Measurements from ENCODE around the gene DPP10.

DPP10 gene

DNA sequence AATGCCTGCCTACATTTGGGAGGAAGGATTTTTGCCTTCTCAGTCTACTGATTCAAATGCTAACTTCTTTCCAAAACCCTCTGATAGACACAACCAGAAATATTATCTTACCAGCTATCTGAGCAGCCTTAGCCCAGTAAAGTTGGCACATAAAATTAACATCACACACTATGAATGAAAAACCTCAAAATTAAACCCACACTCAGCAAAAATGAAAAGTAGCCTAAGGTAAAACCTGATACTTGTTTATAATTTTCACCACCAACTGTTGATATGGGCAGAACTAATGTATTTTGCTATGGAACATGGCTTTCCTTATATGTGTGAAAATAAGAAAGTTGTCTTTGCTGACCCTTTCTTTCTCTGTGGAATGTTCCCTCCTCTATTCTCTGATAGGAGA lies 226.0 kb downstream of the DPP10 start:
- Histone ChIP-seq H3K27me3 (replicated peaks; ENCODE audit: control insufficient read depth, insufficient read depth, low read length) (no peaks in the 10 kb centered on the region), H3K9ac (ENCODE audit: low read length) (no peak overlapping the region), H3K4me3 (ENCODE audit: low read length) (no peak overlapping the region), H3K9me3 (ENCODE audit: control insufficient read depth, low read length) (no peaks in the 10 kb centered on the region), H3K4me1 (ENCODE audit: control insufficient read depth, insufficient read depth, low read length) (no peaks in the 10 kb centered on the region), H3K36me3 (ENCODE audit: control insufficient read depth, insufficient read depth, low read length, severe bottlenecking) (no peaks in the 10 kb centered on the region)
- no peak for DNase-seq (ENCODE audit: low read depth)

DNA sequence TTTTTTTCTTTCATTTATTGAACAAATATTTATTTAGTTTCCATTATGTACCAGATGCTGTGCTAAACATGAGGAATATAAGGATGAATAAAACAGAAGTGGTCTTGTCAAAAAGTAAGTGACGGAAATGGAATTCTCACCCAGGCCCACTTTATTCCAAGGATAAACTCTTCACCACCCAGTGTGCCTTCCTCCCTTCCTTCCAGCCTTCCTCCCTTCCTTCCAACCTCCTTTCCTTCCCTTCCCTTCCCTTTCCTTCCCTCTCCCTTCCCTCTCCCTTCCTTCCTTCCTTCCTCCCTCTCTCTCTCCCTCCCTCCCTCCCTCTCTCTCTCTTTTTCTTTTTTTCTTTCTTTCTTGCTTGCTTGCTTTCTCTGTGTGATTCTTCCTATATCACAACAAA lies 240.8 kb downstream of the DPP10 start:
- Histone ChIP-seq H3K27me3 (replicated peaks; ENCODE audit: control insufficient read depth, insufficient read depth, low read length) (no peaks in the 10 kb centered on the region), H3K36me3 (ENCODE audit: control insufficient read depth, insufficient read depth, low read length, severe bottlenecking) (no peaks in the 10 kb centered on the region), H3K4me1 (ENCODE audit: control insufficient read depth, insufficient read depth, low read length) (no peaks in the 10 kb centered on the region), H3K4me3 (ENCODE audit: low read length) (no peak overlapping the region), H3K9ac (ENCODE audit: low read length) (no peak overlapping the region), H3K9me3 (ENCODE audit: control insufficient read depth, low read length) (no peaks in the 10 kb centered on the region)
- DNase-seq (ENCODE audit: low read depth): no peak

- Histone ChIP-seq H3K4me1 (ENCODE audit: control insufficient read depth, insufficient read depth, low read length) (no peaks in the 10 kb centered on the region), H3K9me3 (ENCODE audit: control insufficient read depth, low read length) (no peaks in the 10 kb centered on the region), H3K27me3 (replicated peaks; ENCODE audit: control insufficient read depth, insufficient read depth, low read length) (no peaks in the 10 kb centered on the region), H3K9ac (ENCODE audit: low read length) (no peak overlapping the region), H3K36me3 (ENCODE audit: control insufficient read depth, insufficient read depth, low read length, severe bottlenecking) (no peaks in the 10 kb centered on the region), H3K4me3 (ENCODE audit: low read length) (no peak overlapping the region)
- no peak for DNase-seq (ENCODE audit: low read depth)
Measured at GRCh38 chr2:114684403-114684802, 242.0 kb downstream of the DPP10 start.

- H3K4me3 ChIP-seq (ENCODE audit: low read length): no peak overlapping the region
- H3K9ac ChIP-seq (ENCODE audit: low read length): no peak overlapping the region
- no peaks in the 10 kb centered on the region for H3K4me1 ChIP-seq (ENCODE audit: control insufficient read depth, insufficient read depth, low read length)
- H3K36me3 ChIP-seq (ENCODE audit: control insufficient read depth, insufficient read depth, low read length, severe bottlenecking): no peaks in the 10 kb centered on the region
- H3K9me3 ChIP-seq (ENCODE audit: control insufficient read depth, low read length): no peaks in the 10 kb centered on the region
- H3K27me3 ChIP-seq (replicated peaks; ENCODE audit: control insufficient read depth, insufficient read depth, low read length): no peaks in the 10 kb centered on the region
- no peak for DNase-seq (ENCODE audit: low read depth)
Measured at GRCh38 chr2:114685102-114685501, 242.7 kb downstream of the DPP10 start.

DNA sequence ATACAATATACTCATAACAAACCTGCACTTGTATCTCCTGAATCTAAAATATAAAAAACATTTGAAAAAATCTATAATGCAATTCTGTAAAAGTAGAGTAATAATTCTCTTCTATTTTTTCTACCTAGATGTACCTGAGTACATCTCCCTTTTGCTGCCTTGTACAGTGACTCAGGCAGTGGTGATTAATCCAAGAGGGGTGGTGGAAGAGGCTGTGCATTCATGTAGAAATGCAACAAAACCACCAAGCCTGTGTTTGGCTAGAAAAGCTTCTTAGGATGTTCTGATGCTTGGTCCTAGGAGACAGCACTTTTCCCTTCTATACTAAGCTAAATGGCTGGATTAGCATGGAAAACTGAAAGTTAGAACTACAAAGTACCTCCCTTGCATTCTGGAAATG lies 245.8 kb downstream of the DPP10 start:
- H3K4me1 ChIP-seq (ENCODE audit: control insufficient read depth, insufficient read depth, low read length): no peaks in the 10 kb centered on the region
- no peak overlapping the region for H3K9ac ChIP-seq (ENCODE audit: low read length)
- no peaks in the 10 kb centered on the region for H3K27me3 ChIP-seq (replicated peaks; ENCODE audit: control insufficient read depth, insufficient read depth, low read length)
- H3K4me3 ChIP-seq (ENCODE audit: low read length): no peak overlapping the region
- DNase-seq (ENCODE audit: low read depth): no peak
- H3K9me3 ChIP-seq (ENCODE audit: control insufficient read depth, low read length): no peaks in the 10 kb centered on the region
- no peaks in the 10 kb centered on the region for H3K36me3 ChIP-seq (ENCODE audit: control insufficient read depth, insufficient read depth, low read length, severe bottlenecking)

DNA sequence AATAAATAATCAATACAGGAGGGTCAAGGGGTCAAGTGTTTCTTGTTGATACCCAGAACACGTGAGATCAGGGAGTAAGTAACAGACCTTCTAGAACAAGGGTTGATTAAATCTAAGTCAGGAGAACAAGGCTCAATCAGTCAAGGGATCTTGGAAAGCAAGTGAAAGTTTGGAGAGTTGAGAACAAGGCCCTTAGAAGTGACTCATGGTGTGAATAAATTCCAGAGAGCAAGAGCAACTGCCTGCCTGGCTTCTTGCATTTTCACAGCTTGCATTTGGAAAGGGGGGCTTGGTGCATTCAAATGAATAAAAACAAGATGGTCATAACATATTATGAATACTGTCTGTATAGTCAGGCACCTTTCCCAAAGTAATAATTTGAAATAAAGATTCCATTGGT lies 256.1 kb downstream of the DPP10 start:
- H3K36me3 ChIP-seq (ENCODE audit: control insufficient read depth, insufficient read depth, low read length, severe bottlenecking): no peaks in the 10 kb centered on the region
- no peak overlapping the region for H3K4me3 ChIP-seq (ENCODE audit: low read length)
- H3K4me1 ChIP-seq (ENCODE audit: control insufficient read depth, insufficient read depth, low read length): no peaks in the 10 kb centered on the region
- no peak overlapping the region for H3K9ac ChIP-seq (ENCODE audit: low read length)
- no peak for DNase-seq (ENCODE audit: low read depth)
- no peaks in the 10 kb centered on the region for H3K27me3 ChIP-seq (replicated peaks; ENCODE audit: control insufficient read depth, insufficient read depth, low read length)
- H3K9me3 ChIP-seq (ENCODE audit: control insufficient read depth, low read length): no peaks in the 10 kb centered on the region

DNA sequence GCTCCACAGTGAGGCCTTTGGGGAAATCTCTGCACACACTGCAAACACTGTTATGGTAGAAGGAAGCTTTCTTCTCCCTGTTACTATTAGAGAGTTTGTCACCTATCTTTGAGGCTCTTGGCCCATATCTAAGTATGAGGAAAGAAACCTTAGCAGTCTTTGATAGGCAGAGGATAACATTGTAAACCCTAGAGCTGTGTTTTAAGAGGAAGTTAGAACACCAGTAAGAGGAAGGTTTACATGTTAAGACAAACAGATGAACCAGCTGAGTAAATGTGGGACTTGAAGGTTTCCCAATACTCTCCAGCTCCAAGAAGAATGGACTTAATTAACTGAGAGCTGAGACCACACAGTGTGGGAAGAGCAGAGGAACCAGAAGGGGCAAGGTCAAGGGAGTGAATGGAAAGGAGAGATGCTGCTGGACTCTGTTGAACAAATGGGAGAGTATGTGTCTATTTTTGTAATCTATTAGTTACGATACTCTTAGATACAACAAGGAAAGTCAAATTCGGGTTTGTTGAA lies 257.0 kb downstream of the DPP10 start:
- Histone ChIP-seq H3K9ac (ENCODE audit: low read length) (no peak overlapping the region), H3K4me1 (ENCODE audit: control insufficient read depth, insufficient read depth, low read length) (no peaks in the 10 kb centered on the region), H3K27me3 (replicated peaks; ENCODE audit: control insufficient read depth, insufficient read depth, low read length) (no peaks in the 10 kb centered on the region), H3K4me3 (ENCODE audit: low read length) (no peak overlapping the region), H3K9me3 (ENCODE audit: control insufficient read depth, low read length) (no peaks in the 10 kb centered on the region), H3K36me3 (ENCODE audit: control insufficient read depth, insufficient read depth, low read length, severe bottlenecking) (no peaks in the 10 kb centered on the region)
- DNase-seq (ENCODE audit: low read depth): no peak

GRCh38 chr2:114700440-114700839 lies 258.0 kb downstream of the DPP10 start:
- H3K36me3 ChIP-seq (ENCODE audit: control insufficient read depth, insufficient read depth, low read length, severe bottlenecking): no peaks in the 10 kb centered on the region
- no peak overlapping the region for H3K4me3 ChIP-seq (ENCODE audit: low read length)
- no peaks in the 10 kb centered on the region for H3K9me3 ChIP-seq (ENCODE audit: control insufficient read depth, low read length)
- no peaks in the 10 kb centered on the region for H3K4me1 ChIP-seq (ENCODE audit: control insufficient read depth, insufficient read depth, low read length)
- no peak for DNase-seq (ENCODE audit: low read depth)
- no peaks in the 10 kb centered on the region for H3K27me3 ChIP-seq (replicated peaks; ENCODE audit: control insufficient read depth, insufficient read depth, low read length)
- H3K9ac ChIP-seq (ENCODE audit: low read length): no peak overlapping the region

GRCh38 chr2:114709936-114710850 lies 267.8 kb downstream of the DPP10 start:
- Histone ChIP-seq H3K4me3 (ENCODE audit: low read length) (no peak overlapping the region), H3K4me1 (ENCODE audit: control insufficient read depth, insufficient read depth, low read length) (no peaks in the 10 kb centered on the region), H3K36me3 (ENCODE audit: control insufficient read depth, insufficient read depth, low read length, severe bottlenecking) (no peaks in the 10 kb centered on the region), H3K9me3 (ENCODE audit: control insufficient read depth, low read length) (no peaks in the 10 kb centered on the region), H3K9ac (ENCODE audit: low read length) (no peak overlapping the region), H3K27me3 (replicated peaks; ENCODE audit: control insufficient read depth, insufficient read depth, low read length) (no peaks in the 10 kb centered on the region)
- no peak for DNase-seq (ENCODE audit: low read depth)

DNA sequence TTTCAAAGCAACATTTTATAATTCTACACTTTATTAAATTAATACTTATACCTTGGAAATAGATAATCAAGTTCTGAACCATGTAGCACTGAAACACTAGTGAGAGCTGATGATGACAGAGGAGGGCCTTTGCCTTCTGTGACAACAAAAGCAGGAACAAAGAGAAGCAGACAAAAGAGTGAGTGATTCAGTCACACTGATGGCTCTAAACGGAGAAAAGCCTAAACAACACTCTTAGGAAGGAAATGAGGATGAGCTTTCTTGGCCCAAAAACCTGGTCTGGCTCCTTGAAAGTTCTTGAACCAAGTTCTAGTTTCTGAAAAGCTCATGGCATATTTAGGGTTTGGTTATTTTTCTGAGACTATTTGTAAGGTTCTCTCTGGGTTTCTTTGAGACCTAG lies 271.9 kb downstream of the DPP10 start:
- H3K36me3 ChIP-seq (ENCODE audit: control insufficient read depth, insufficient read depth, low read length, severe bottlenecking): no peaks in the 10 kb centered on the region
- no peaks in the 10 kb centered on the region for H3K9me3 ChIP-seq (ENCODE audit: control insufficient read depth, low read length)
- no peak overlapping the region for H3K4me3 ChIP-seq (ENCODE audit: low read length)
- no peak for DNase-seq (ENCODE audit: low read depth)
- no peak overlapping the region for H3K9ac ChIP-seq (ENCODE audit: low read length)
- no peaks in the 10 kb centered on the region for H3K4me1 ChIP-seq (ENCODE audit: control insufficient read depth, insufficient read depth, low read length)
- no peaks in the 10 kb centered on the region for H3K27me3 ChIP-seq (replicated peaks; ENCODE audit: control insufficient read depth, insufficient read depth, low read length)

DNA sequence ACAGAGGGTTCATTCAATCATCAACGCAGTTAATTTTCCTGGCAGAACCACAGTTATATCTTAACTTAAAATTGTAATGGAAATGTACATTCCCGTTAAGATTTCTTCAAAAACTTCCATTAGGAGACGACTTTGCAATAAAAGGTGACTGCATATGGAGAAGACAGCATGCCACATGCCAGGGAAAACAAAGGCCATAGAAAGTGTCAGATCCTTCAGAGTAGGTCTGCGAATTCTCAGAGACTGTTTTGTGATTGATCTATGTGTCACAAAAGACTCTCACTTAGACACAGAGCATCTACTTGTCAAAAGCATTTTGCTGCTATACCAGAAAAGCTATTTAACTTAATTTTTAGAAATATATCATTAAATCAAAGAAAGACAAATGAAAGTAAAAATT lies 274.6 kb downstream of the DPP10 start:
- no peak for DNase-seq (ENCODE audit: low read depth)
- no peaks in the 10 kb centered on the region for H3K9me3 ChIP-seq (ENCODE audit: control insufficient read depth, low read length)
- no peaks in the 10 kb centered on the region for H3K27me3 ChIP-seq (replicated peaks; ENCODE audit: control insufficient read depth, insufficient read depth, low read length)
- no peaks in the 10 kb centered on the region for H3K36me3 ChIP-seq (ENCODE audit: control insufficient read depth, insufficient read depth, low read length, severe bottlenecking)
- no peak overlapping the region for H3K4me3 ChIP-seq (ENCODE audit: low read length)
- H3K9ac ChIP-seq (ENCODE audit: low read length): no peak overlapping the region
- no peaks in the 10 kb centered on the region for H3K4me1 ChIP-seq (ENCODE audit: control insufficient read depth, insufficient read depth, low read length)

DNA sequence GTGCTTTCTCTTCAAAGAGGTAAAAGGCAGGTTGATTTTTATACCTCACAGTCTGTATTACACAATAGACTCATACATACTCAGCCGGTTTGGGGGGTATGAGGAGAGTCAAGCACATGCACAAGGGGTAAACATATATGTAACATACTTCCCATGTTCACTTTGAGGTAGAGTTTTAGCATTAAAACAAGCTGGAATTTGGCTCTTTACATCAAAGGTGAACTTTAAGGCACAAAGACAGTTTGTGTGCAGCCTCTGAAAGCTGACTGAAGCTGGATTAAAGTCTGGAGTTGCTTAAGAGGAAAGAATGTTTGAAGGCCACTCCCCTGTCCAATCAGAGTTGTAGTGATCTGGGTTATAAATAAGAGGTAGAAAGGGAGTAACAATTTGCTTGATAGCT lies 282.0 kb downstream of the DPP10 start:
- H3K9ac ChIP-seq (ENCODE audit: low read length): no peak overlapping the region

More for the DNA sequence above, 282.0 kb downstream of the DPP10 start:
- no peaks in the 10 kb centered on the region for H3K4me1 ChIP-seq (ENCODE audit: control insufficient read depth, insufficient read depth, low read length)
- H3K9me3 ChIP-seq (ENCODE audit: control insufficient read depth, low read length): no peaks in the 10 kb centered on the region
- H3K4me3 ChIP-seq (ENCODE audit: low read length): no peak overlapping the region
- H3K27me3 ChIP-seq (replicated peaks; ENCODE audit: control insufficient read depth, insufficient read depth, low read length): no peaks in the 10 kb centered on the region
- H3K36me3 ChIP-seq (ENCODE audit: control insufficient read depth, insufficient read depth, low read length, severe bottlenecking): no peaks in the 10 kb centered on the region
- no peak for DNase-seq (ENCODE audit: low read depth)
